AG04449 (cell line): ENCODE data around the gene KCNJ11.

Experiments used
- CTCF ChIA-PET: fragments of 350-600 bp; formaldehyde crosslinking; extraction: SDS; loops from one replicate; lab custom pipeline; 2021; ENCODE audit warnings: antibody characterized with exemption; lab: Yijun Ruan, JAX
- POLR2A ChIA-PET: fragments of 400-600, 350-600 bp; formaldehyde crosslinking; extraction: SDS; loops from one replicate; lab custom pipeline; 2020; ENCODE audit warnings: antibody characterized with exemption, inconsistent platforms; lab: Yijun Ruan, JAX
- DNase-seq: peaks from one replicate; pipeline ENCODE4 v3.0.0-alpha.2; 2010; ENCODE audit warnings: low read depth, low spot score
- H3K4me3 ChIP-seq: 2 replicates; pipeline ENCODE4 v1.5.1; 2011; ENCODE audit warnings: low read depth, mild to moderate bottlenecking, control low read depth, low read length
- CTCF ChIP-seq: IDR thresholded peaks from one replicate; pipeline ENCODE4 v1.5.1; 2011; ENCODE audit warnings: mild to moderate bottlenecking, moderate library complexity, low read length, control low read depth, inconsistent platforms; ENCODE audit not compliant: insufficient read depth; ENCODE audit errors: missing control alignments

Gene KCNJ11

GRCh38 chr11:17411418-17411817, 23.0 kb upstream of the KCNJ11 start:
- no peak for TF ChIP-seq CTCF
- no peak overlapping the region for H3K4me3 ChIP-seq
- ChIA-PET CTCF (interaction anchor here (1.9 kb wide), 1 partner anchor 27 kb away, joined by 4 read pairs; no protein-coding TSS in a partner anchor), POLR2A (no interaction called here)
- DNase-seq, result no peak

- no peak for DNase-seq
- H3K4me3 ChIP-seq, result no peak overlapping the region
- ChIA-PET CTCF (interaction anchor here (1.9 kb wide), 1 partner anchor 26 kb away, joined by 4 read pairs; no protein-coding TSS in a partner anchor), POLR2A (no interaction called here)
- no peak for TF ChIP-seq CTCF
Measured at GRCh38 chr11:17410606-17411379, 22.3 kb upstream of the KCNJ11 start.

- no peak for DNase-seq
- no peak overlapping the region for H3K4me3 ChIP-seq
- ChIA-PET CTCF (interaction anchor here (1.1 to 1.5 kb wide), 2 partner anchors 54 to 178 kb away, joined by 3 to 6 read pairs; no protein-coding TSS in a partner anchor), POLR2A (no interaction called here)
- TF ChIP-seq CTCF, result no peak
Measured at GRCh38 chr11:17408641-17409040, 20.2 kb upstream of the KCNJ11 start.

- no peak for TF ChIP-seq CTCF
- H3K4me3 ChIP-seq, result no peak overlapping the region
- CTCF ChIA-PET, result interaction anchor here (1.1 to 1.5 kb wide), 2 partner anchors 54 to 178 kb away, joined by 3 to 6 read pairs; no protein-coding TSS in a partner anchor
- DNase-seq, result no peak
- POLR2A ChIA-PET, result no interaction called here
Measured at GRCh38 chr11:17408026-17408425, 19.6 kb upstream of the KCNJ11 start.

- no peak overlapping the region for H3K4me3 ChIP-seq
- no peak for TF ChIP-seq CTCF
- POLR2A ChIA-PET, result no interaction called here
- CTCF ChIA-PET, result interaction anchor here (1.1 to 1.5 kb wide), 2 partner anchors 53 to 177 kb away, joined by 3 to 6 read pairs; no protein-coding TSS in a partner anchor
- DNase-seq, result no peak
Measured at GRCh38 chr11:17407575-17407974, 19.1 kb upstream of the KCNJ11 start.

GRCh38 chr11:17406818-17407149, 18.3 kb upstream of the KCNJ11 start:
- CTCF ChIA-PET, result interaction anchor here (1.2 to 1.5 kb wide), 2 partner anchors 18 to 23 kb away, joined by 4 read pairs; partner anchors contain the start of gene KCNJ11
- no peak for TF ChIP-seq CTCF
- H3K4me3 ChIP-seq, result no peak overlapping the region
- DNase-seq, result no peak
- POLR2A ChIA-PET, result no interaction called here
